HCT116 (cell line): ENCODE data around the gene TEX264. TPM values are rescaled to one million over a fixed set of nuclear protein-coding genes. Genes with fewer than 3 reads are reported as not detected.

ENCODE experiments used
- ATAC-seq: fragments of 200-7000 bp; cut with Tn5 transposase; 2 replicates; pipeline ENCODE4 v1.9.1; 2020; ENCODE audit warnings: mild to moderate bottlenecking, moderate library complexity
- BruUV-seq: library from RNA; stranded (reverse); fragments of 400-500 nt; replicated peaks from 2 replicates; lab custom pipeline; 2021; lab: Mats Ljungman, UMichigan
- CTCF ChIA-PET: fragments of 300-600 bp; sonication (Branson Sonifier 250); formaldehyde crosslinking; loops from one replicate; lab custom pipeline; 2021; ENCODE audit warnings: antibody characterized with exemption; lab: Charles Lee
- POLR2A ChIA-PET: fragments of 300-600, 350-600 bp; sonication (Branson Sonifier 250); formaldehyde crosslinking; loops from one replicate; lab custom pipeline; 2021; ENCODE audit warnings: antibody characterized with exemption; lab: Charles Lee
- RAD21 ChIA-PET, 2 experiments: fragments of 300-600 bp; sonication (Branson Sonifier 250); formaldehyde crosslinking; loops; one replicate each; lab custom pipeline; 2023; ENCODE audit warnings: low total read pairs in 2 of 2; ENCODE audit not compliant: uncharacterized antibody in 2 of 2, unreplicated experiment in 2 of 2, low non-redundant PET in 1 of 2; lab: Charles Lee
- DNase-seq: peaks from one replicate; pipeline ENCODE4 v3.0.0-alpha.2; 2010; ENCODE audit warnings: low read depth, low spot score
- H2AFZ ChIP-seq: fragments of 200-600 bp; shearing (Covaris generic), sonication (generic); 2 replicates; pipeline ENCODE4 v1.6.1; 2017; ENCODE audit warnings: low read depth, mixed run types, mixed read lengths, antibody characterized with exemption, low read length; ENCODE audit not compliant: poor library complexity, severe bottlenecking
- H3K27ac ChIP-seq: 2 replicates; pipeline ENCODE4 v1.5.1; 2012; ENCODE audit warnings: low read depth, low read length
- H3K27me3 ChIP-seq: fragments of 200-600 bp; sonication (generic); 2 replicates; pipeline ENCODE4 v1.6.1; 2016; ENCODE audit warnings: mixed run types, low read length, mixed read lengths; ENCODE audit not compliant: insufficient read depth
- H3K36me3 ChIP-seq, 2 experiments: fragments of 200-500 bp in 1 of 2; fragments of 200-600 bp in 1 of 2; sonication (Bioruptor generic) in 1 of 2; sonication (generic) in 1 of 2; 2 replicates each; pipeline versions ENCODE4 v1.5.1 to v1.6.1; 2014 to 2016; ENCODE audit warnings: low read length in 2 of 2, inconsistent platforms in 1 of 2, mixed read lengths in 1 of 2, mixed run types in 1 of 2; ENCODE audit not compliant: insufficient read depth in 2 of 2, control insufficient read depth in 1 of 2
- H3K4me1 ChIP-seq, 2 experiments: fragments of 200-600 bp in 1 of 2; sonication (generic) in 1 of 2; 2 replicates each; pipeline versions ENCODE4 v1.5.1 to v1.6.1; 2012 to 2017; ENCODE audit warnings: low read length in 2 of 2, inconsistent platforms in 1 of 2, mild to moderate bottlenecking in 1 of 2, mixed read lengths in 1 of 2, mixed run types in 1 of 2, moderate library complexity in 1 of 2; ENCODE audit not compliant: insufficient read depth in 2 of 2, control insufficient read depth in 1 of 2
- H3K4me2 ChIP-seq: fragments of 200-600 bp; sonication (generic); 2 replicates; pipeline ENCODE4 v1.6.1; 2017; ENCODE audit warnings: mixed run types, low read length, mixed read lengths
- H3K4me3 ChIP-seq, 2 experiments: fragments of 200-600 bp in 1 of 2; sonication (generic) in 1 of 2; replicated peaks in 1 of 2; 2 replicates each; pipeline ENCODE4 v1.5.1; 2011 to 2016; ENCODE audit warnings: low read length in 2 of 2, control low read depth in 1 of 2, low read depth in 1 of 2, mild to moderate bottlenecking in 1 of 2, mixed read lengths in 1 of 2, mixed run types in 1 of 2
- H3K79me2 ChIP-seq: fragments of 200-600 bp; sonication (generic); 2 replicates; pipeline ENCODE4 v1.6.1; 2017; ENCODE audit warnings: mild to moderate bottlenecking, mixed run types, low read length, moderate library complexity, mixed read lengths; ENCODE audit not compliant: insufficient read depth
- H3K9ac ChIP-seq: fragments of 200-600 bp; sonication (generic); 2 replicates; pipeline ENCODE4 v1.6.1; 2016; ENCODE audit warnings: low read length, mixed read lengths
- H3K9me2 ChIP-seq: fragments of 200-600 bp; sonication (generic), shearing (Covaris generic); 2 replicates; pipeline ENCODE4 v1.6.1; 2017; ENCODE audit warnings: mixed run types, mild to moderate bottlenecking, moderate library complexity; ENCODE audit not compliant: insufficient read depth
- H3K9me3 ChIP-seq, 2 experiments: fragments of 200-500 bp in 1 of 2; fragments of 200-600 bp in 1 of 2; sonication (Bioruptor generic) in 1 of 2; sonication (generic) in 1 of 2; 2 replicates each; pipeline ENCODE4 v1.6.1; 2014 to 2017; ENCODE audit warnings: low read length in 2 of 2, mixed read lengths in 2 of 2, inconsistent platforms in 1 of 2, low read depth in 1 of 2, mild to moderate bottlenecking in 1 of 2, mixed run types in 1 of 2, moderate library complexity in 1 of 2; ENCODE audit not compliant: control insufficient read depth in 1 of 2, insufficient read depth in 1 of 2
- H4K20me1 ChIP-seq: fragments of 200-600 bp; sonication (generic), shearing (Covaris generic); 2 replicates; pipeline ENCODE4 v1.6.1; 2017; ENCODE audit warnings: mixed run types, mild to moderate bottlenecking, moderate library complexity; ENCODE audit not compliant: insufficient read depth
- CBX3 ChIP-seq: IDR thresholded peaks from 2 replicates; pipeline ENCODE4 v1.6.1; 2012; ENCODE audit warnings: low read depth
- EGR1 ChIP-seq: IDR thresholded peaks from 2 replicates; pipeline ENCODE4 v1.6.1; 2012; ENCODE audit warnings: low read depth
- ELF1 ChIP-seq: IDR thresholded peaks from 2 replicates; pipeline ENCODE4 v1.6.1; 2012; ENCODE audit warnings: low read depth, borderline replicate concordance
- EZH2phosphoT487 ChIP-seq: fragments of 200-600 bp; IDR thresholded peaks from 2 replicates; pipeline ENCODE4 v1.6.1; 2018; ENCODE audit warnings: antibody characterized with exemption, borderline replicate concordance
- FOSL1 ChIP-seq: IDR thresholded peaks from 2 replicates; pipeline ENCODE4 v1.6.1; 2012; ENCODE audit warnings: low read depth
- POLR2A ChIP-seq: IDR thresholded peaks from 2 replicates; pipeline ENCODE4 v1.7.0; 2011; ENCODE audit warnings: borderline replicate concordance; ENCODE audit not compliant: insufficient read depth, insufficient read length; ENCODE audit errors: extremely low read depth
- POLR2AphosphoS5 ChIP-seq: IDR thresholded peaks from 2 replicates; pipeline ENCODE4 v1.6.1; 2011; ENCODE audit warnings: mild to moderate bottlenecking, low read depth, low read length, moderate library complexity
- SIN3A ChIP-seq: IDR thresholded peaks from 2 replicates; pipeline ENCODE4 v1.6.1; 2012; ENCODE audit warnings: low read depth
- SRF ChIP-seq: IDR thresholded peaks from 2 replicates; pipeline ENCODE4 v1.6.1; 2012; ENCODE audit warnings: low read depth
- TCF7L2 ChIP-seq: IDR thresholded peaks from 2 replicates; pipeline ENCODE4 v1.7.0; 2011; ENCODE audit warnings: borderline replicate concordance, inconsistent platforms; ENCODE audit not compliant: insufficient read depth, insufficient read length; ENCODE audit errors: extremely low read depth
- YY1 ChIP-seq: IDR thresholded peaks from 2 replicates; pipeline ENCODE4 v1.6.1; 2011; ENCODE audit warnings: low read length, low read depth, moderate library complexity, mild to moderate bottlenecking; ENCODE audit not compliant: insufficient replicate concordance; ENCODE audit errors: extremely low read depth
- intact Hi-C: fragments of 100-400 bp; cut with micrococcal nuclease; formaldehyde crosslinking; loops from 2 replicates; pipeline ENCODE4 v1.10.0; 2022
- total RNA-seq: library from RNA; stranded (reverse); gene quantifications from one replicate; pipeline ENCODE4 v1.2.1, GENCODE V29; 2021; ENCODE audit not compliant: unreplicated experiment
- TF ChIP-seq, protein P1 (sequence below): IDR thresholded peaks from 2 replicates; pipeline ENCODE4 v1.6.1; 2012; ENCODE audit warnings: low read depth
- TF ChIP-seq, protein P2 (sequence below): IDR thresholded peaks from 2 replicates; pipeline ENCODE4 v1.6.1; 2011; ENCODE audit warnings: mild to moderate bottlenecking, low read length, moderate library complexity; ENCODE audit not compliant: insufficient replicate concordance; ENCODE audit errors: extremely low read depth
- TF ChIP-seq, protein P3 (sequence below): IDR thresholded peaks from 2 replicates; pipeline ENCODE4 v1.6.1; 2012

TEX264 gene
- total RNA-seq, 1 experiment from 2014 or later: 36.0 TPM

DNA sequence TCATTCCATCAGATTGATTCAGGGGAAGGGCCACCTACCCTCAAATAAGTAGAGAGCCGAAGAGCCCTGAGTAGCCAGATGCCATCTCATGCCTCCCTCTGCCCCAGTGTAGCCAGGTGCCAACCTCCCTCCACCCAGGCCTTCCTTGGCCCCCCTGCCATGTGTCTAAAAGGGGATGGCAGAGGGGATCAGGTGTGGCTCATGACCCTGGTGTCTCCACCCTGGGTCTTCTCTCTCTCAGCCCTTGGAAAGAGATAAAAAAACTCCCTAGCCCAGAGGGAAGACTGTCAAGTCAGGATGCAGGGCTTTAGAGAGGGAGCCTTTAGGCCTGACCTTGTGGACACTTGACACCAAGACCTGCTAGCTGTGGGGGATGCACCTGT, 41.0 kb downstream of the TEX264 start:
- RAD21 ChIA-PET: no interaction called here
- Histone ChIP-seq H3K27ac (no peak overlapping the region), H3K27me3 (0 out of 2 replicates have a peak, but pooled peaks cover 4% of the 10 kb centered on the region), H3K9me3 (no peaks in the 10 kb centered on the region), H4K20me1 (no peaks in the 10 kb centered on the region), H3K9ac (no peak overlapping the region), H3K36me3 (no peaks in the 10 kb centered on the region), H3K79me2 (no peaks in the 10 kb centered on the region), H3K9me2 (no peaks in the 10 kb centered on the region), H3K4me3 (no peak overlapping the region), H2AFZ (no peak overlapping the region), H3K4me2 (no peak overlapping the region), H3K4me1 (no peaks in the 10 kb centered on the region)
- CTCF ChIA-PET: no interaction called here
- no peak for DNase-seq
- TF ChIP-seq POLR2A (no peak), EGR1 (no peak), ELF1 (no peak), EZH2phosphoT487 (no peak), FOSL1 (no peak), SRF (no peak), POLR2AphosphoS5 (no peak), YY1 (no peak), TCF7L2 (no peak), CBX3 (no peak), SIN3A (no peak)
- TF ChIP-seq, protein P1, sequence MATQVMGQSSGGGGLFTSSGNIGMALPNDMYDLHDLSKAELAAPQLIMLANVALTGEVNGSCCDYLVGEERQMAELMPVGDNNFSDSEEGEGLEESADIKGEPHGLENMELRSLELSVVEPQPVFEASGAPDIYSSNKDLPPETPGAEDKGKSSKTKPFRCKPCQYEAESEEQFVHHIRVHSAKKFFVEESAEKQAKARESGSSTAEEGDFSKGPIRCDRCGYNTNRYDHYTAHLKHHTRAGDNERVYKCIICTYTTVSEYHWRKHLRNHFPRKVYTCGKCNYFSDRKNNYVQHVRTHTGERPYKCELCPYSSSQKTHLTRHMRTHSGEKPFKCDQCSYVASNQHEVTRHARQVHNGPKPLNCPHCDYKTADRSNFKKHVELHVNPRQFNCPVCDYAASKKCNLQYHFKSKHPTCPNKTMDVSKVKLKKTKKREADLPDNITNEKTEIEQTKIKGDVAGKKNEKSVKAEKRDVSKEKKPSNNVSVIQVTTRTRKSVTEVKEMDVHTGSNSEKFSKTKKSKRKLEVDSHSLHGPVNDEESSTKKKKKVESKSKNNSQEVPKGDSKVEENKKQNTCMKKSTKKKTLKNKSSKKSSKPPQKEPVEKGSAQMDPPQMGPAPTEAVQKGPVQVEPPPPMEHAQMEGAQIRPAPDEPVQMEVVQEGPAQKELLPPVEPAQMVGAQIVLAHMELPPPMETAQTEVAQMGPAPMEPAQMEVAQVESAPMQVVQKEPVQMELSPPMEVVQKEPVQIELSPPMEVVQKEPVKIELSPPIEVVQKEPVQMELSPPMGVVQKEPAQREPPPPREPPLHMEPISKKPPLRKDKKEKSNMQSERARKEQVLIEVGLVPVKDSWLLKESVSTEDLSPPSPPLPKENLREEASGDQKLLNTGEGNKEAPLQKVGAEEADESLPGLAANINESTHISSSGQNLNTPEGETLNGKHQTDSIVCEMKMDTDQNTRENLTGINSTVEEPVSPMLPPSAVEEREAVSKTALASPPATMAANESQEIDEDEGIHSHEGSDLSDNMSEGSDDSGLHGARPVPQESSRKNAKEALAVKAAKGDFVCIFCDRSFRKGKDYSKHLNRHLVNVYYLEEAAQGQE: no peak
- TF ChIP-seq, protein P2, sequence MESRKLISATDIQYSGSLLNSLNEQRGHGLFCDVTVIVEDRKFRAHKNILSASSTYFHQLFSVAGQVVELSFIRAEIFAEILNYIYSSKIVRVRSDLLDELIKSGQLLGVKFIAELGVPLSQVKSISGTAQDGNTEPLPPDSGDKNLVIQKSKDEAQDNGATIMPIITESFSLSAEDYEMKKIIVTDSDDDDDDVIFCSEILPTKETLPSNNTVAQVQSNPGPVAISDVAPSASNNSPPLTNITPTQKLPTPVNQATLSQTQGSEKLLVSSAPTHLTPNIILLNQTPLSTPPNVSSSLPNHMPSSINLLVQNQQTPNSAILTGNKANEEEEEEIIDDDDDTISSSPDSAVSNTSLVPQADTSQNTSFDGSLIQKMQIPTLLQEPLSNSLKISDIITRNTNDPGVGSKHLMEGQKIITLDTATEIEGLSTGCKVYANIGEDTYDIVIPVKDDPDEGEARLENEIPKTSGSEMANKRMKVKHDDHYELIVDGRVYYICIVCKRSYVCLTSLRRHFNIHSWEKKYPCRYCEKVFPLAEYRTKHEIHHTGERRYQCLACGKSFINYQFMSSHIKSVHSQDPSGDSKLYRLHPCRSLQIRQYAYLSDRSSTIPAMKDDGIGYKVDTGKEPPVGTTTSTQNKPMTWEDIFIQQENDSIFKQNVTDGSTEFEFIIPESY: no peak
- TF ChIP-seq, protein P3, sequence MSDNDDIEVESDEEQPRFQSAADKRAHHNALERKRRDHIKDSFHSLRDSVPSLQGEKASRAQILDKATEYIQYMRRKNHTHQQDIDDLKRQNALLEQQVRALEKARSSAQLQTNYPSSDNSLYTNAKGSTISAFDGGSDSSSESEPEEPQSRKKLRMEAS: no peak
- BruUV-seq: no TSS peak
- intact Hi-C loops: no loop called here
- no peak for ATAC-seq
- POLR2A ChIA-PET: no interaction called here
